DND-41 (cell line): ENCODE data around the gene GRID2.

Source experiments
- ATAC-seq: fragments of 200-7000 bp; cut with Tn5 transposase; 3 replicates; pipeline ENCODE4 v1.9.1; 2021; ENCODE audit warnings: low read depth; ENCODE audit not compliant: insufficient read depth
- DNase-seq: peaks from one replicate; pipeline ENCODE4 v3.0.0-alpha.2; 2020
- H2AFZ ChIP-seq: 2 replicates; pipeline ENCODE4 v1.6.0; 2012; ENCODE audit warnings: low read depth, low read length
- H3K27ac ChIP-seq: 2 replicates; pipeline ENCODE4 v1.5.1; 2012; ENCODE audit warnings: low read length, inconsistent platforms
- H3K27me3 ChIP-seq: fragments of 200-600 bp; sonication (generic); 2 replicates; pipeline ENCODE4 v1.6.0; 2012; ENCODE audit warnings: low read length, mild to moderate bottlenecking, inconsistent platforms; ENCODE audit not compliant: insufficient read depth, poor library complexity
- H3K36me3 ChIP-seq: 2 replicates; pipeline ENCODE4 v1.5.1; 2012; ENCODE audit warnings: low read length, inconsistent platforms; ENCODE audit not compliant: insufficient read depth
- H3K4me1 ChIP-seq: 2 replicates; pipeline ENCODE4 v1.5.1; 2012; ENCODE audit warnings: mild to moderate bottlenecking, low read length; ENCODE audit not compliant: insufficient read depth
- H3K4me2 ChIP-seq: 2 replicates; pipeline ENCODE4 v1.6.0; 2012; ENCODE audit warnings: mild to moderate bottlenecking, moderate library complexity, low read length, inconsistent platforms; ENCODE audit not compliant: insufficient read depth
- H3K4me3 ChIP-seq, 2 experiments: fragments of 200-600 bp in 1 of 2; shearing (Covaris generic) in 1 of 2; 2 replicates each; pipeline ENCODE4 v1.5.1; 2012 to 2016; ENCODE audit warnings: inconsistent platforms in 2 of 2, low read length in 2 of 2, mild to moderate bottlenecking in 2 of 2, low read depth in 1 of 2, moderate library complexity in 1 of 2
- H3K79me2 ChIP-seq: 2 replicates; pipeline ENCODE4 v1.6.0; 2012; ENCODE audit warnings: low read length, inconsistent platforms; ENCODE audit not compliant: insufficient read depth
- H3K9ac ChIP-seq: 2 replicates; pipeline ENCODE4 v1.6.0; 2012; ENCODE audit warnings: low read depth, mild to moderate bottlenecking, inconsistent platforms, low read length, moderate library complexity
- H3K9me3 ChIP-seq: 2 replicates; pipeline ENCODE4 v1.5.1; 2012; ENCODE audit warnings: low read length, moderate library complexity, mild to moderate bottlenecking, inconsistent platforms; ENCODE audit not compliant: insufficient read depth, severe bottlenecking
- H4K20me1 ChIP-seq: 2 replicates; pipeline ENCODE4 v1.6.0; 2012; ENCODE audit warnings: low read length; ENCODE audit not compliant: insufficient read depth
- EZH2 ChIP-seq: IDR thresholded peaks from 3 replicates; pipeline ENCODE4 v1.6.1; 2012; ENCODE audit warnings: borderline replicate concordance, low read depth, mild to moderate bottlenecking, moderate library complexity, low read length, inconsistent platforms; ENCODE audit not compliant: severe bottlenecking
- TF ChIP-seq, protein P1 (sequence below): IDR thresholded peaks from 2 replicates; pipeline ENCODE4 v1.5.1; 2012; ENCODE audit warnings: borderline replicate concordance, low read length, moderate library complexity, mild to moderate bottlenecking; ENCODE audit not compliant: poor library complexity, severe bottlenecking; ENCODE audit errors: extremely low read depth

Gene GRID2

GRCh38 chr4:93303440-93303839 is 999.7 kb downstream of the GRID2 start:
- no peak overlapping the region for H3K4me3 ChIP-seq
- H3K9ac ChIP-seq = no peak overlapping the region
- H3K9me3 ChIP-seq = no peaks in the 10 kb centered on the region
- no peaks in the 10 kb centered on the region for H3K79me2 ChIP-seq
- H3K4me2 ChIP-seq = no peak overlapping the region
- H3K27me3 ChIP-seq = no peaks in the 10 kb centered on the region
- H2AFZ ChIP-seq = no peak overlapping the region
- H3K4me1 ChIP-seq = no peaks in the 10 kb centered on the region
- H3K36me3 ChIP-seq = no peaks in the 10 kb centered on the region
- DNase-seq (no peak), ATAC-seq (no peak)
- no peak for TF ChIP-seq EZH2
- no peak overlapping the region for H3K27ac ChIP-seq
- no peaks in the 10 kb centered on the region for H4K20me1 ChIP-seq

GRCh38 chr4:93312299-93312698 is 1008.5 kb downstream of the GRID2 start:
- ATAC-seq = no peak

DNA sequence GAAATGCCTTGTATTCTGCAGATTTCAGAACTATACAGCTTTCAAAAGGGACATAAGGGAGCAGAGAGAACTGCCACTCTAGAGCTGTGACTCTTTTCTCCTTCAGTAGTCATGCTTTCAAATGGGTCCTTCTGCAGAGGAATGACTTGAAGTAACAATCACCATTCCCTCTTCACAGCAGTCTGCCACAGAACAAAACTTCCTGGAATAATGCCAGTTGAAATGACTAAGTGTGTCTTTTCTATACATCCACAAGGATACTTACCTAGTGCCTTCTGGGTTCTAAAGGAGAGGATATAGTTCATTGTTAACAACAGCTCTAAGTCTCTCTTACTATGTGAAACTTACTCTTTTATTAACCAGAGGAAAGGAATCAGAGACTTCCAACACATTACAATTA is 1009.4 kb downstream of the GRID2 start:
- Histone ChIP-seq H3K4me3 (no peak overlapping the region), H3K36me3 (no peaks in the 10 kb centered on the region), H3K27ac (no peak overlapping the region), H3K4me2 (no peak overlapping the region), H2AFZ (no peak overlapping the region), H3K79me2 (no peaks in the 10 kb centered on the region), H3K4me1 (no peaks in the 10 kb centered on the region), H3K9ac (no peak overlapping the region), H4K20me1 (no peaks in the 10 kb centered on the region), H3K9me3 (no peaks in the 10 kb centered on the region), H3K27me3 (no peaks in the 10 kb centered on the region)
- ATAC-seq = no peak
- TF ChIP-seq, protein P1, sequence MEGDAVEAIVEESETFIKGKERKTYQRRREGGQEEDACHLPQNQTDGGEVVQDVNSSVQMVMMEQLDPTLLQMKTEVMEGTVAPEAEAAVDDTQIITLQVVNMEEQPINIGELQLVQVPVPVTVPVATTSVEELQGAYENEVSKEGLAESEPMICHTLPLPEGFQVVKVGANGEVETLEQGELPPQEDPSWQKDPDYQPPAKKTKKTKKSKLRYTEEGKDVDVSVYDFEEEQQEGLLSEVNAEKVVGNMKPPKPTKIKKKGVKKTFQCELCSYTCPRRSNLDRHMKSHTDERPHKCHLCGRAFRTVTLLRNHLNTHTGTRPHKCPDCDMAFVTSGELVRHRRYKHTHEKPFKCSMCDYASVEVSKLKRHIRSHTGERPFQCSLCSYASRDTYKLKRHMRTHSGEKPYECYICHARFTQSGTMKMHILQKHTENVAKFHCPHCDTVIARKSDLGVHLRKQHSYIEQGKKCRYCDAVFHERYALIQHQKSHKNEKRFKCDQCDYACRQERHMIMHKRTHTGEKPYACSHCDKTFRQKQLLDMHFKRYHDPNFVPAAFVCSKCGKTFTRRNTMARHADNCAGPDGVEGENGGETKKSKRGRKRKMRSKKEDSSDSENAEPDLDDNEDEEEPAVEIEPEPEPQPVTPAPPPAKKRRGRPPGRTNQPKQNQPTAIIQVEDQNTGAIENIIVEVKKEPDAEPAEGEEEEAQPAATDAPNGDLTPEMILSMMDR = no peak
- no peak for TF ChIP-seq EZH2
- DNase-seq = no peak

More at GRCh38 chr4:93312299-93312698, 1008.5 kb downstream of the GRID2 start:
- Histone ChIP-seq H3K4me1 (no peaks in the 10 kb centered on the region), H3K36me3 (no peaks in the 10 kb centered on the region), H3K9me3 (no peaks in the 10 kb centered on the region), H3K9ac (no peak overlapping the region), H3K4me2 (no peak overlapping the region), H2AFZ (no peak overlapping the region), H4K20me1 (no peaks in the 10 kb centered on the region), H3K27me3 (no peaks in the 10 kb centered on the region), H3K79me2 (no peaks in the 10 kb centered on the region), H3K4me3 (no peak overlapping the region), H3K27ac (no peak overlapping the region)
- no peak for TF ChIP-seq EZH2
- TF ChIP-seq, protein P1 = no peak
- DNase-seq = no peak

DNA sequence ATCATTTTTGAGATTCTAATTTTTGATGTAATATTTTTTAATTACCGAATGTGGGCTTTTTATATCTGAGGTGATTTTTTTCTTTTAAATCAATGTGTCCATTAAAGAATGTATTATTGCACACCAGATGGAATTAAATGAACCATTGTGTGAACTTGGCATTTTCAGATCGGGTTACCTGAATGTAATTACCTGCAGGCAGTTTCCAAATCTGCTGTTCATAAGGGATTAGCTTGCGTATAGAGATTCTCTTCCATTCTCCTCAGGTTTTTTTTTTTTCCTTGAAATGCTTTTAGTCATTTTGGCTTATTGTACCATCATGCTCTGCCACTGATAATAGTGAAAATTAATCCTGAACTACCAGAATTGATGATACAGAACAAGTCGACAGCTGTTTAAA is 1013.3 kb downstream of the GRID2 start:
- Histone ChIP-seq H3K36me3 (no peaks in the 10 kb centered on the region), H2AFZ (no peak overlapping the region), H3K79me2 (no peaks in the 10 kb centered on the region), H3K9ac (no peak overlapping the region), H3K9me3 (no peaks in the 10 kb centered on the region), H4K20me1 (no peaks in the 10 kb centered on the region), H3K4me1 (no peaks in the 10 kb centered on the region), H3K4me3 (no peak overlapping the region), H3K27me3 (no peaks in the 10 kb centered on the region), H3K4me2 (no peak overlapping the region), H3K27ac (no peak overlapping the region)
- DNase-seq (no peak), ATAC-seq (no peak)
- no peak for TF ChIP-seq EZH2
- TF ChIP-seq, protein P1 = no peak
